HG02870 (cell line): ENCODE measurements around the gene VIL1.

ENCODE experiments used
- ATAC-seq: cut with Tn5 transposase; IDR thresholded peaks from one replicate; pipeline ENCODE4 v1.9.1; 2021; ENCODE audit warnings: mild to moderate bottlenecking, moderate library complexity; ENCODE audit not compliant: unreplicated experiment

The VIL1 gene

GRCh38 chr2:218405086-218405745 is 13.7 kb upstream of the VIL1 start:
- ATAC-seq, result no peak

GRCh38 chr2:218405746-218406208 is 13.1 kb upstream of the VIL1 start:
- no peak for ATAC-seq

GRCh38 chr2:218406209-218406948 is 12.5 kb upstream of the VIL1 start:
- ATAC-seq, result peak; percentile 69

- no peak for ATAC-seq
These were observed 11.8 kb upstream of the VIL1 start for GRCh38 chr2:218406949-218407618.

- ATAC-seq, result no peak
These were observed 11.2 kb upstream of the VIL1 start for GRCh38 chr2:218407717-218408116.

GRCh38 chr2:218418321-218418716 is 604 bp upstream of the VIL1 start:
- ATAC-seq, result no peak

GRCh38 chr2:218419630-218420216 is 800 bp downstream of the VIL1 start:
- no peak for ATAC-seq

GRCh38 chr2:218421027-218421426 is 2.1 kb downstream of the VIL1 start:
- ATAC-seq, result no peak

- no peak for ATAC-seq
These were observed 3.6 kb downstream of the VIL1 start for GRCh38 chr2:218422403-218423086.

- ATAC-seq, result no peak
These were observed 4.7 kb downstream of the VIL1 start for GRCh38 chr2:218423584-218423983.

- ATAC-seq, result no peak
These were observed 6.6 kb downstream of the VIL1 start for GRCh38 chr2:218425531-218425930.

GRCh38 chr2:218427741-218428140 is 8.8 kb downstream of the VIL1 start:
- ATAC-seq, result no peak

- no peak for ATAC-seq
These were observed 10.1 kb downstream of the VIL1 start for GRCh38 chr2:218428846-218429558.

GRCh38 chr2:218429911-218430692 is 11.2 kb downstream of the VIL1 start:
- ATAC-seq, result no peak

GRCh38 chr2:218430721-218431120 is 11.8 kb downstream of the VIL1 start:
- ATAC-seq, result no peak

GRCh38 chr2:218431878-218432277 is 13.0 kb downstream of the VIL1 start:
- no peak for ATAC-seq

GRCh38 chr2:218432676-218433365 is 13.9 kb downstream of the VIL1 start:
- ATAC-seq, result no peak

- ATAC-seq, result no peak
These were observed 15.5 kb downstream of the VIL1 start for GRCh38 chr2:218434456-218434855.
